GM21360 (cell line): ENCODE measurements around the gene PNLDC1.
"Not testable (repeated sequence)": the region's sequence is repeated elsewhere in the genome, so short reads cannot be mapped to it uniquely, and the experiment has no call there.

Experiments
- ATAC-seq: cut with Tn5 transposase; IDR thresholded peaks from one replicate; pipeline ENCODE4 v1.9.1; 2021; ENCODE audit warnings: mild to moderate bottlenecking, moderate library complexity; ENCODE audit not compliant: unreplicated experiment

Gene PNLDC1

GRCh38 chr6:159778542-159779103 is 21.5 kb upstream of the PNLDC1 start:
- no peak for ATAC-seq

GRCh38 chr6:159788276-159788675 is 11.8 kb upstream of the PNLDC1 start:
- ATAC-seq = no peak

GRCh38 chr6:159788753-159789376 is 11.2 kb upstream of the PNLDC1 start:
- peak; percentile 1 for ATAC-seq

- ATAC-seq = peak; percentile 74
Measured at GRCh38 chr6:159789377-159790148, 10.5 kb upstream of the PNLDC1 start, which contains the start of gene TCP1. Gene TCP1 (minus strand): TSS chr6:159789602. CDS start chr6:159789468, 134 bp downstream.

- peak; percentile 76 for ATAC-seq
Measured at GRCh38 chr6:159790149-159790955, 9.7 kb upstream of the PNLDC1 start, which contains the start of gene MRPL18. Gene MRPL18 (plus strand): TSS chr6:159790467. CDS start chr6:159790588, 121 bp downstream.

- ATAC-seq = no peak
Measured at GRCh38 chr6:159790956-159791598, 9.0 kb upstream of the PNLDC1 start.

- not testable (repeated sequence) for ATAC-seq
Measured at GRCh38 chr6:159794976-159795375, 5.1 kb upstream of the PNLDC1 start.

GRCh38 chr6:159797554-159797953 is 2.5 kb upstream of the PNLDC1 start:
- no peak for ATAC-seq

- ATAC-seq = no peak
Measured at GRCh38 chr6:159801935-159802334, 1.9 kb downstream of the PNLDC1 start.

- ATAC-seq = no peak
Measured at GRCh38 chr6:159804504-159804903, 4.4 kb downstream of the PNLDC1 start.

- no peak for ATAC-seq
Measured at GRCh38 chr6:159805440-159806020, 5.5 kb downstream of the PNLDC1 start.

- no peak for ATAC-seq
Measured at GRCh38 chr6:159806021-159806458, 6.0 kb downstream of the PNLDC1 start.

- no peak for ATAC-seq
Measured at GRCh38 chr6:159807150-159807858, 7.2 kb downstream of the PNLDC1 start.

- no peak for ATAC-seq
Measured at GRCh38 chr6:159808647-159809046, 8.6 kb downstream of the PNLDC1 start.

- no peak for ATAC-seq
Measured at GRCh38 chr6:159809149-159809548, 9.1 kb downstream of the PNLDC1 start.

- no peak for ATAC-seq
Measured at GRCh38 chr6:159813781-159814180, 13.7 kb downstream of the PNLDC1 start.

GRCh38 chr6:159815410-159815809 is 15.3 kb downstream of the PNLDC1 start:
- ATAC-seq = no peak

- ATAC-seq = not testable (repeated sequence)
Measured at GRCh38 chr6:159816775-159817174, 16.7 kb downstream of the PNLDC1 start.

- ATAC-seq = no peak
Measured at GRCh38 chr6:159817951-159818739, 18.1 kb downstream of the PNLDC1 start.
